SK-N-MC (cell line): ENCODE data around the gene PDK1.

ENCODE experiments used
- EZH2 ChIP-seq: fragments of 200-600 bp; sonication (generic); IDR thresholded peaks from one replicate; pipeline ENCODE4 v1.6.1; 2017; ENCODE audit warnings: antibody characterized with exemption
- POLR2AphosphoS5 ChIP-seq: IDR thresholded peaks from 2 replicates; pipeline ENCODE4 v1.6.1; 2012; ENCODE audit warnings: mild to moderate bottlenecking, low read depth, low read length, borderline replicate concordance

DNA sequence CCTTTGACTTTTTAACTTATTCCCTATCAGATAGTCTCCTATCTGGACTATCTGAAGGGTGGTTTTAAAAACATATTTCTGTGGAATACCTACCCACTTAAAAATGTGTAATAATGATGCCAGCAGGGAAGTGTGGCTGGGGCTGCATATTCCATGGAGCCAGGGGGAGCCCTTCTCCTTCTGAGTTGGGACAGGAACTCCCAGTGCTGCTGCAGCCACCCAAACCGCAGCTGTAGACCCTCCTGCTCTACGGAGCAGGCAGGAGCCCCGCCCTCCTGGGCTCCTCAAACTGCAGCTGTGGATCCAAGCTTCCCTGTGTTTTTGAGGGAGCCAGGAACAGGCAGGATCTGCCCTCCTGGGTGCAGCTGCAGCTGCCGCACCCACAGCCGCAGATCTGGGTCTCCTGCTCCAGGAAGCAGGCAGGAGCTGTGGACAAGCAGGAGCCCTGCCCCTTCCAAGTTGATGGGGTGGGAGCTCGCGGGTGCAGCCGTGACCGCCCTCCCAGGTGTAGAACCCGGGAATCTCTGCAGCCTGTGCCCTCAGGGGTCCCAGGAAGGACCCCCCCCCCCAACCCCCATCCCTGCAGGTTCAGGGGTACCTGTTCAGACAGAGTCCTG lies 57.8 kb downstream of the PDK1 start:
- TF ChIP-seq POLR2AphosphoS5, result no peak
- TF ChIP-seq EZH2, result no peak
